Measurements from ENCODE around the gene ZNF385B.

The ZNF385B gene

DNA sequence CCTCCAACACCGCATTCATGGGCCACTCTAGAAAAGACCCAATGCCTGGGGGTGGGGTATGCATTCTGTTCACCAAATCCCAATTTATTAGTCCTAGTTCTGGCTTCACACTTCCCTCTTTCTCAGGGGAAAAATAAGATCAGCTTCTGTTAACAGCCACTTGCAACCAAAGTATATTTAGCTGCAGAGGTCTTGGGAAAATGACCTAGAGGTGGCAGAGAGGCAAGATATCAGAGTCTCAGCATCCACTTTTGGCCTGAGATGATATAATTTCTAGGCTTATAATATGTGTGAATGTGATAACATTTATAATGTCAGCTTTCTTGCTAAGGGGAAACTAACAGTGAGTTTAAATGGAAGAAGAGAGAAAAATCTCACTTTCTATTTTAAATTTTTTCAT is 89.1 kb downstream of the ZNF385B start:
- TF ChIP-seq, protein P1, sequence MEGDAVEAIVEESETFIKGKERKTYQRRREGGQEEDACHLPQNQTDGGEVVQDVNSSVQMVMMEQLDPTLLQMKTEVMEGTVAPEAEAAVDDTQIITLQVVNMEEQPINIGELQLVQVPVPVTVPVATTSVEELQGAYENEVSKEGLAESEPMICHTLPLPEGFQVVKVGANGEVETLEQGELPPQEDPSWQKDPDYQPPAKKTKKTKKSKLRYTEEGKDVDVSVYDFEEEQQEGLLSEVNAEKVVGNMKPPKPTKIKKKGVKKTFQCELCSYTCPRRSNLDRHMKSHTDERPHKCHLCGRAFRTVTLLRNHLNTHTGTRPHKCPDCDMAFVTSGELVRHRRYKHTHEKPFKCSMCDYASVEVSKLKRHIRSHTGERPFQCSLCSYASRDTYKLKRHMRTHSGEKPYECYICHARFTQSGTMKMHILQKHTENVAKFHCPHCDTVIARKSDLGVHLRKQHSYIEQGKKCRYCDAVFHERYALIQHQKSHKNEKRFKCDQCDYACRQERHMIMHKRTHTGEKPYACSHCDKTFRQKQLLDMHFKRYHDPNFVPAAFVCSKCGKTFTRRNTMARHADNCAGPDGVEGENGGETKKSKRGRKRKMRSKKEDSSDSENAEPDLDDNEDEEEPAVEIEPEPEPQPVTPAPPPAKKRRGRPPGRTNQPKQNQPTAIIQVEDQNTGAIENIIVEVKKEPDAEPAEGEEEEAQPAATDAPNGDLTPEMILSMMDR (IDR thresholded peaks at IDR 0.05; ENCODE audit: borderline replicate concordance, insufficient read depth, low read depth, low read length) = no peak
- H3K4me3 ChIP-seq (ENCODE audit: low read depth, low read length) = no peak overlapping the region

DNA sequence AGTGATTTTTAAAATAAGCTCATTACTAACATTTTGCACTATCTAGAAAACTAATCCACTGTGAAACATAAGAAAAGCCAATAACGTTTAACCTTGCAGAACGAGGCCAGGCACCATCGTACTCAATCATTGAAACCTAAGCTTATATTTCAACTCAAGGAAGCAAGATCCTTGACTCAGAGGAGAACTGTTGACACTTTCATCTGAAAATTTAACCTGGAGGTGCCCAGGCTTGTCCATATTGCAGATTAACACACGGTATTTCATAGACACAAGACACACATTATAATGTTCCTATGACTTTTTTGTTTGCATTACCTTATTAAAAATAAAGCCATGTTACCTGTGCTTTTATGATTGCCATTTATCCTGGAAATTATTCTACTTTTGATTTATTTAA is 89.6 kb downstream of the ZNF385B start:
- no peak overlapping the region for H3K4me3 ChIP-seq (ENCODE audit: low read depth, low read length)
- TF ChIP-seq, protein P1 (IDR thresholded peaks at IDR 0.05; ENCODE audit: borderline replicate concordance, insufficient read depth, low read depth, low read length) = no peak

DNA sequence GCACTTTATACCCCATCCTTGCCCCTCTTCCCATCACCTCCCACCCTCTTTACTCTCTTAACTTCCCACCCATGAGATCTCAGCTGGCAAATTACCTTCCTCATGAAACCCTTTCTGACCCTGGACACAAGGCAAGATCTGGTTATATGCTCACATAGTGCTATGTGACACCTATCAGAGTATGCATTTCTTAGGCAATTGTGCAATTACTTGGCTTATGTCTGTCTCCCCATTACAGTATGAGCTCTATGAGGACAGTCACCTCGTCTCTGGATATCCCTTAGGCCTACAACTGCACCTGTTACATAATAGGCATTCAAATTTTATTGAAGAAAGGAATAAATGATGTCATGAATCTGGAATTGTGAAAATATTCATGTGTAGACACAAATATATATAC is 91.4 kb downstream of the ZNF385B start:
- TF ChIP-seq, protein P1 (IDR thresholded peaks at IDR 0.05; ENCODE audit: borderline replicate concordance, insufficient read depth, low read depth, low read length) = no peak
- no peak overlapping the region for H3K4me3 ChIP-seq (ENCODE audit: low read depth, low read length)

DNA sequence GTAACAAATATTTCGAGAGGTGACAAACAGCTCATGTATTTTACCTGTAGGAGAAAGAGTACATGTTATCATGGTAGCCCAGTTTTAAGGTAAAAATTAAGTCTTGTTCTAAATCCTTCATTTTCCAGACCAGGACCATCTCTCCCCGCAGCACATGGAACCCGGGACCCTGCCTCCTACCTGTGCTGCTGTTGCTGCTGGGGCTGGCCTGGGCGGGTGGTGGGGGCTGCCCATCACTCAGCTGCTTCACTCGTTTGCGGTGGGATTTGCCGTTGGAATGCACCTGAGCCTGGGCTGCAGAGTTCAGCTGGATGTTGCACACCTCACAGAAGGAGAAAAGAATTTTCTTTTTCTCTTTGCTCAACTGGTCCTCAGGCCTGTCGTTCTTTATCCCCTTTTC is 92.1 kb downstream of the ZNF385B start:
- no peak overlapping the region for H3K4me3 ChIP-seq (ENCODE audit: low read depth, low read length)
- TF ChIP-seq, protein P1 (IDR thresholded peaks at IDR 0.05; ENCODE audit: borderline replicate concordance, insufficient read depth, low read depth, low read length) = no peak

DNA sequence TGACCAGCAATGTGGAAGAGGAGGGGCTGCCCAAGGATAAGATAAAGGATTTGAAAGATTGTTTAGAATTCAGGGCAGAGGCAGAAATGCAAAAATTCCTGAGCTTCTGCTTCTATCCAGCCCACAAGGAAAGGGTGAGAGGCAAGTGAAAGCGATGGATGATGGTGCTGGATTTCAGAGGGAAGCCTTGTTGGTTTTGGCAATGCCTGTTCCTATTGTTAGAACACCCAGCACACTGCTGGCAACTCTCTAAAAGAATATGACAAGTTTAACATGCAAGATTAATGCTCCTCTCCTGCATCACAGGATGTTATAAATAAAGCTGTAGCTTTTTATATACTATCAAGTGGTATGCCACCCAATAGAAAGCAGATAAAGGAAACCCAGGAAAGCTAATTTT is 92.6 kb downstream of the ZNF385B start:
- no peak overlapping the region for H3K4me3 ChIP-seq (ENCODE audit: low read depth, low read length)
- TF ChIP-seq, protein P1 (IDR thresholded peaks at IDR 0.05; ENCODE audit: borderline replicate concordance, insufficient read depth, low read depth, low read length) = no peak

DNA sequence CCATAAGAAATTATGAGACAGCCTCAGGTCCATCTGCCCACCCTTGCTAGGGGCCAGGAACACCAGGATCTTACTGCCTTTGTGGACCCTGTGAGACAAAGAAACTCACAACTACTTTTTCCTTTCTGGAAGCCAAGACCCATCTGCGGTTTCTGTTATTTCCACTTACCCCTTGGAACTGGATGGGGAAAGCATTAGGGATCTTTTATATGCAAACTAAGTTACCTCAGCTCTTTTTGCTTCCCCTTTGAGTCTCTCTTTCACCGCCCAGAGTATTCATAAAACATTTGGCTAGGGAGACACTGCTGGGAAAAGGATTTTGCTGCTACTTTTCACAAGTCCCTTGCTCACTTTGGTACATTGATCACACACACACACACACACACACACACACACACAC is 95.7 kb downstream of the ZNF385B start:
- TF ChIP-seq, protein P1 (IDR thresholded peaks at IDR 0.05; ENCODE audit: borderline replicate concordance, insufficient read depth, low read depth, low read length) = no peak
- H3K4me3 ChIP-seq (ENCODE audit: low read depth, low read length) = no peak overlapping the region

DNA sequence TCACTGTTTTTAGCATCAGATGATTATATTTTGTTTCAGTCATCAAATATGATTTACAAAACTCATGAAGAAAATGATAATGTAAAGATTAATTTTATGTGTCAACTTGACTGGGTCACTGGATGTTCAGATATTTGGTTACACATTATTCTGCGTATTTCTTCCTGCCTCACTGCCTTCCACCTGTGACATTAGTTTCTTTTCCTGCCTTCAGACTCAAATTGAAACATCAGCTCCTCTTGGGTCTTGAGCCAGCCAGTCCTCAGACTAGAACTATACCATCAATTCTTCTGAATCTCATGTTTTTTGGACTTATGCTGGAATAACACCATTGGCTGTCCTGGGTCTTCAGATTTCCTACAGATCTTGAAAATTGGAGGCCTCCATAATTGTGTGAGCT is 96.7 kb downstream of the ZNF385B start:
- H3K4me3 ChIP-seq (ENCODE audit: low read depth, low read length) = no peak overlapping the region
- TF ChIP-seq, protein P1 (IDR thresholded peaks at IDR 0.05; ENCODE audit: borderline replicate concordance, insufficient read depth, low read depth, low read length) = no peak
